Mucosa of gallbladder (tissue), 1 donor: Measurements from ENCODE around the gene ZNF837. TPM values are rescaled to one million over a fixed set of nuclear protein-coding genes. Genes with fewer than 3 reads are reported as not detected.
"Not testable (repeated sequence)": the region's sequence is repeated elsewhere in the genome, so short reads cannot be mapped to it uniquely, and the experiment has no call there.

Experiments
- DNase-seq: peaks from one replicate; pipeline ENCODE4 v3.0.0-alpha.2; 2020; ENCODE audit warnings: low spot score
- total RNA-seq: library from RNA; stranded (reverse); gene quantifications from one replicate; pipeline ENCODE4 v1.2.1, GENCODE V29; 2021
- donor health status: DM: no; HTN: no; CAD: no.

The ZNF837 gene
- total RNA-seq, 1 donor from 2014 or later: 2.9 TPM

DNA sequence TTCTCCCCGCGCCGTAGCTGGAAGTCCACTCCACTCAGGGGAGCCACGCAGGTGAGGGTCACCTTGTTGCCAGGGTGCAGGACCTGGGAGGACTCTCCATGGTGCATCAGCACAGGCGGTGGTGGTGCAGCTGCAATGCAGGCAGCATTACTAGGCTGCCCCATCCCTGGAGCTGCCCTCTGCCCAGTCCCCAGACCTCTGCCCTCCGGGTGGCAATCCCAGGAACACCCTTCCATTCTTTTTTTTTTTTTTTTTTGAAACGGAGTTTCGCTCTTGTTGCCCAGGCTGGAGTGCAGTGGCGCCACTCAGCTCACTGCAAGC is 29.3 kb downstream of the ZNF837 start:
- DNase-seq: no peak

DNA sequence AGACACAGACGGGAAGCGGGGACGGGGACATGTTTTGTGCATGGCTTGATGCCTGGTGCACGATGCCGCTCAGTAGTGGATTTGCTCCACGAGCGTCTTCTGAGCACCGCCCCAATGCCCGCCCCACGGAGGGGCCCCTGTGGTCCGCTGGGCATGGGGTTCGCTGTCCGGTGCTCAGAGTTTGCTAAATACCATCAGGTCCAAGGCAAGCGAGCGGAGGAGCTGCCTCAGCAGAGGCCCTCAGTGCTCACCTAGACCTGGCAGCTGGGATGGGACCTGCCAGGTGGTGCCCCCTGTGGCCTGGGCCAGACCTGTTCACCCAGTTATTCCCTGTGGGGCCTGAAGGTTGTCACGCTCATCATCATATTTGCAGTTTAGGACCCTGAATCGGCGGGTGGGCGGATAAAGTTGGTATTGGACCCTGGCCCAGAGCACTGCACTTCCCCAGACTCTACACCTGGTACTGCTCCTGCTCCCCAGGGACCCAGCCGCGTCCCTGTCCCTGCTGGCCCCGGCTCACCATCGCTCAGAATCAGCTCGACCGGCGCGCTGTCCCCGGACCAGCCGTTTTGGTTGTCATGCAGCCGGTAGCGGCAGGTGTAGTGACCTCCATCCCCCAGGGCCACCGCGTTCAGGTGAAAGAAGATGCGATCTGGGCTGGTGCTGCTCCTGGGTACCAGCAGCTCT is 29.8 kb downstream of the ZNF837 start:
- DNase-seq: no peak

DNA sequence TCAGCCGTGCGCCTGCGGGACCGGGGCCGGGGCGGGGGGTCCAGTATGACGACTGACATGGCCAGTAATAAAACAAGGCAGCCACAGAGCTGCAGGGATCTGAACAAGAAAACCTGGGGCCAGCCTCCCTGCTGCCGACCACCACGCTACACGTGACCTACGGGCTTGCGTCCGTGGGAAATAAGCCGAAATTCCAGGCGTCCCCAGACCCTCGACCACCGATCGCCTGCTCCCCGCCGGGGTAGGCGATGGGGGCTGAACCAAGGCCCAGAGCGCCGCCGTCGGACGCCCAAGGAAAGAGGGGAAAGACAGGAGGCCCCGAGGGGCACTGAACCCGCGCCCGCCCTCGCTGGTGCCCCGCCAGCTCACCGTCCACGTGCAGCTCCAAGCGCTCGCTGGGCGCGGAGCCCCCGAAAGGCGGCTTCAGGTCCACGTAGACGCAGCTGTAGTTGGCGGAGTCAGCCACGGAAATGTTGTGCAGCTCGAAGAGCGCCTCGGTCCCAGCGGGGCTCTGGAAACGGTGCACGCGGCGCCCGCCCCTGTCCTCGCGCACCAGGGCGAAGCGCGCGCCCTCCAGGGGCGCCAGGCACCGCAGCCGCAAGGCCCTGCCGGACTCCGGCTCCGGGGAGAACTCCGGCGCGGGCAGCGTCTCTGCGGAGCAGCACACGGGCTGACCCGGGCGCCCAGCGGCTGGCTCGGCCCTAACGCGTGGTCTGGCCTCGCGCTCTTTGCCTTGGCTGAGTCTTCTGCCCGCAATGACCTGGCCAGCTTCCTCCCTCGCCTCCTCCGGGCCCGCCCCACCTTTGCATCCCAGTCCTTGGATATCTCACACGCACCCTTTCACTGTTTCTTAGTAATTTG is 30.6 kb downstream of the ZNF837 start:
- DNase-seq: no peak

DNA sequence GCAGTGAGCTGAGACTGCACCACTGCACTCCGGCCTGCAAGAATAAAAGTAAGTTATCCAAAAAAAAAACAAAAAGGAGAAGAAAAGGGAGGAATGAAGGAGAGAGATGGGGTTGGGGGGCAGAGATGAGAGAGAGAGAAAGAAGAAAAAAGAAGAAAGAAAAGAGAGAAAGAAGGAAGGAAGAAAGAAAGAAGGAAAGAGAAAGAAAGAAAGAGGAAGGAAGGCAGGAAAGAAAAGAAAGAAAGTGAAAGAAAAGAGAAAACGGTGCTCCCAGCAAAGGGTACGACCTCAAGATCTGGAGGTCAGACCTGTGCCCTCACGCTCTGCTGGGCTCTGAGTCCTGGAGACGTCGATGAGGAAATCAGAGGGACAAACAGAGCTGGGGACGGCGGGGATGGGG is 31.2 kb downstream of the ZNF837 start:
- no peak for DNase-seq

DNA sequence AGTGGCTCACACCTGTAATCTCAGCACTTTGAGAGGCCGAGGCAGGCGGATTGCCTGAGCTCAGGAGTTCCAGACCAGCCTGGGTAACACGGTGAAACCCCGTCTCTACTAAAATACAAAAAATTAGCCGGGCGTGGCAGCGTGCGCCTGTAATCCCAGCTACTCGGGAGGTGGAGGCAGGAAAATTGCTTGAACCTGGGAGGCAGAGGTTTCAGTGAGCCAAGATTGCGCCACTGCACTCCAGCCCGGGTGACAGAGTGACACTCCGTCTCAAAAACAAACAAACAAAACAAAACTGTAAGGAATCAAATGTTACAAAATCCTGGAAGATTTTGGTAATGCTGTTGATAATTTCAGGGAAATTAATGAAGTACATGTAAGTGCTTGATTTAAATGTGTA is 32.8 kb downstream of the ZNF837 start:
- DNase-seq: not testable (repeated sequence)

DNA sequence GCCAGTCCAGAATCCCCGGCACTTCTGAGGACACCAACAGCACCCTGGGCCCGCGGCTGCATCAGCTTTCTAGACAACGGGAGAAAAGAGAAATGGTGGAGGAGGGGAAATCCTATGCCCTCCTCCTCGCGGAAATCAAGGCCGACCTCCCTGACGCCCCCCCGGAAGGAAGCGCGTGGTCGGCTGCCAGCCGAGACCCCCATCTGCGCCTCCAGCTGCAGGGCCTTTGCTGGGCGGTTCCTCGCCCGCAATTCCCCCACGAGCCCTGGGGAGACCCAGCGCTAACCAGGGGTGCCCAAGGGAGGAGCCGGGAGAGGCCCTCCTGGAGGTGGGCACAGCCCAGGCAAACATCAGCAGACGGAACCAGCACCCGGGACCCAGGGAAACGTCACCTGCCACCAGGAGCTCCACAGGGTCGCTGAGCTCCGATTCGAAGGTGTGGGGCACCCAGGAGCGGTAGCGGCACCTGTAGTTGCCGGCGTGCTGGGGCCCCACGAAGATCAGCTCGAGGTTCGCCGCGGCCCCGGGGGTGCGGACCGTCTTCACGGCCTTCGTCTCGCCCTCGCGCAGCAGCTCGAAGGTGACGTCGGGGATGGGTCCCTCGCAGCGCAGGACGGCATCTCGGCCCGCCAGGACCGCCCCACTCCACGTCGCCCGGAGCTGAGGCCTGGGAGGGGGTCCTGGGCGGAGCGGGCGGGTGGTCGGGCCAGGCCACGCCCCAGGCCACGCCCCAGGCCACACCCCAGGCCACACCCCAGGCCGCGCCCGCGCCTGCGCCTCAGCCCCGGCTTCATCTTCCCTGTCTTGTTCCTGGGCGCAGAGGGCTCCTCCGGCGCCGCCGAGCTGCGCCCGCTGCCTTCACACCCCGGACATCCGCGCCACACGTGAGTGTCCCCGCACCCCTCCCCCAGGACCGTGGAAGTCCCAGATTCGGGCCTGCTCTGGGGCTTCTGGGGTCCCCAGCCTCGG is 33.6 kb downstream of the ZNF837 start:
- DNase-seq: peak; percentile 35

DNA sequence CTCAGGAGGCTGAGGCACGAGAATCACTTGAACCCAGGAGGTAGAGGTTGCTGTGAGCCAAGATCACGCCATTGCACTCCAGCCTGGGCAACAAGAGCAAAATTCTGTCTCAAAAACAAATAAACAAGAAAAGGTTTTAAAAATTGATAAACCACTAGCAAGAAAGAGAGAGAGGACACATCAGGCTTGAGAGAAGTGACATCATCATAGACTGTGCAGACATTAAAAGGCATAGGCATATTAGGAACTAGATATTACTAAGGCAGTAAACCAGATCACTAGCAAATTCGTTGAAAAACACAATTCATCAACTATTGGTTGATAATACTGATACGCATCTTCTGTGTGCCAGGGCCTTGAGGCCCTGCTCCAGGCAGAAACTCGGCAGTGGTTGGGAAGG is 35.3 kb downstream of the ZNF837 start:
- DNase-seq: no peak

DNA sequence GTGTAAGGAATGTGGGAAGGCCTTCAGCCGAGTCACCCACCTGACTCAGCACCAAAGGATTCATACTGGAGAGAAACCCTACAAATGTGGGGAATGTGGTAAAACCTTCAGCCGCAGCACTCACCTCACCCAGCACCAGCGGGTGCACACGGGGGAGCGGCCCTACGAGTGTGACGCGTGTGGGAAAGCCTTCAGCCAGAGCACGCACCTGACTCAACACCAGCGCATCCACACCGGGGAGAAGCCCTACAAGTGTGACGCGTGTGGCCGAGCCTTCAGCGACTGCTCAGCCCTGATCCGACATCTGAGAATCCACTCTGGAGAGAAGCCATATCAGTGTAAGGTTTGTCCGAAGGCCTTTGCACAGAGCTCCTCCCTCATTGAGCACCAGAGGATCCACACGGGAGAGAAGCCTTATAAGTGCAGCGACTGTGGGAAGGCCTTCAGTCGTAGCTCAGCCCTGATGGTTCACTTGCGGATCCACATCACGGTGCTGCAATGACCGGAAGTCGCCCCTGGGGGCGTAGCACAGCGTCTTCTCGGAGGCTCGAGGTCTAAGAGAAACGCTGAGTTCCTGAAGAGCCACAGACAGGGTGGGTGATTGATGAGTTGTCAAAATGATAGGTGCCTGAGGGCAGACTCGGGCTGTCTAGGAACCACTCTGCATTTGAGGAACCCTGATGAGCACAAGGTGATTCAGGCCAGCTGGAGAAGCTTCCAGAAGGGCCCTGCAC is 41.8 kb downstream of the ZNF837 start:
- no peak for DNase-seq

DNA sequence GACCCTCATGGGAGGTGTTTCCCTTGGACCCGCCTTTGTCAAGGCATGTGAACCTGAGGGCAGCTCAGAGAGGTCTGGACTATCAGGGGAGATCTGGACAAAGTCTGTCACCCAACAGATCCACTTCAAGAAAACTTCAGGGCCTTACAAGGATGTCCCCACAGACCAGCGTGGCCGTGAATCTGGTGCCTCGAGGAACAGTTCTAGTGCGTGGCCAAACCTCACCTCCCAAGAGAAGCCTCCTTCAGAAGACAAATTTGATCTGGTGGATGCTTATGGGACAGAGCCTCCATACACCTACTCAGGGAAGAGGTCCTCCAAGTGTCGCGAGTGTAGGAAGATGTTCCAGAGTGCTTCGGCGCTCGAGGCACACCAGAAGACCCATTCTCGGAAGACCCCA is 42.5 kb downstream of the ZNF837 start:
- no peak for DNase-seq

DNA sequence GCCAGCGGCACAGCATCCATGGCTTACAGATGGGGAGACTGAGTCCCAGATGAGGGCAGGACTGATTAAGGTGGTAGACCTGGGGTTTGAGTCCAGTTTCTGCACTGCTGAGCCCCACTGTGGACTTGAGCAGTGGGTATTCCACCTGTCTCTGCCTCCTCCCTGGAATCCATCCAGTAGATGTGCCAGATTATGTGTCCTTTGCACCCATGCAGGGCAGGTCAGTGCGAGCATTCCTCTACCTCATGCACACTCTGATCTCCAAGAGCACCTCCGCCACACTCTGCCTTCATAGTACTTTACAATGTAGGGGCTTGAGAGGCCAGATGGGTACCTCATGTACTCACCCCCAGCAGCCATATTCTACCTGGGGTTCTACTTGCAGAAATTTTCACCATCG is 44.0 kb downstream of the ZNF837 start:
- DNase-seq: no peak

DNA sequence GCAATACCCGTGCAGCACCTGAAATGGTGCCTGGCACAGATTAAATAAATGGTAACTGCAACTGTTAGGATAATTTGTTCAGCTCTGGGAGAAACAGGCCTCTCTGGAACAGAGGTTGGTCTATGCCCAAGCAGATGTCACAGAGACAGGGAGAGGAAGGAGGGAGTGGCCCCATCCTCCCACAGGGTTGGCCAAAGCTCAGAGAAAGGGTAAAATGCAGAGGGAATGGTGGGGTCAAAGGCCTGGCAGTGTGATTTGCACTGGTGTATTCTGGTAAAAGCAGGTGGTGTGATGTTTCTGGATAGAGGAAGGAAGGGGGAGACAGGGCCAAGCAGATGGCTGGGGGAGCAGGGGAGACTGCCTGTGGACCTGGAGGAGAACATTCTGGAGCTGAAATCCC is 44.6 kb downstream of the ZNF837 start:
- no peak for DNase-seq

DNA sequence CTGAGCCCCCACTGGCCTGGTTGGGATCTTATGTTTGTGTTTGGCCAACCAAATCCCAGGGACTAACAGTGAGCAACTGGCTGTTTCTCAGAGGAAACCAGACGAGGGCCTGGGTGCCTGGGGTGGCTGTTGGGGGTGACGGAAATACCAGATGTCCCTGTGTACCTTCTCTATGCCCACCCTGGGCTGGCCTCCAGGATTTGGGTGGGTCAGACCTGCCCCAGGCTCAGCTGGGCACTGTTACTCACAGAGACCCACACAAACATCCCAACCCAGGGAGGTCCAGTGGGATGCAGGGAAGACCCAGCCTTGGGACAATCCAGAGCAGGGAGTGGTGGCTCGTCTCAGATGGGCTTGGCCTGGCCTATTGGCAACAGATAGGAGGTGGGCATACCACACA is 45.2 kb downstream of the ZNF837 start:
- DNase-seq: no peak

DNA sequence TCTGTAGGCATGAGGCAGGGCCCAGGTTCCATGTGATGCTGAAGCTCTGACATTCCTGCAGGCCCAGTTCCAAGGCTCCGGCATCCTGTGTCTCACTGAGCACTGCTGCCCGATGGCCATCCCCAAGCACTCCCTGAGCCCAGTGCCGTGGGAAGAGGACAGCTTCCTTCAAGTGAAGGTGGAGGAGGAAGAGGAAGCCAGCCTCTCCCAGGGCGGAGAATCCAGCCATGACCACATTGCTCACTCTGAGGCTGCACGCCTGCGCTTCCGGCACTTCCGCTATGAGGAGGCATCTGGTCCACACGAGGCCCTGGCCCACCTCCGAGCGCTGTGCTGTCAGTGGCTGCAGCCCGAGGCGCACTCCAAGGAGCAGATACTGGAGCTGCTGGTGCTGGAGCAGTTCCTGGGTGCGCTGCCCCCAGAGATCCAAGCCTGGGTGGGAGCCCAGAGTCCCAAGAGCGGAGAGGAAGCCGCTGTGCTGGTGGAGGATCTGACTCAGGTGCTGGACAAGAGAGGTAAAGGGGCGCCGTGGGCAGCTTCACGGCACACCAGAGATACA is 46.1 kb downstream of the ZNF837 start:
- no peak for DNase-seq

DNA sequence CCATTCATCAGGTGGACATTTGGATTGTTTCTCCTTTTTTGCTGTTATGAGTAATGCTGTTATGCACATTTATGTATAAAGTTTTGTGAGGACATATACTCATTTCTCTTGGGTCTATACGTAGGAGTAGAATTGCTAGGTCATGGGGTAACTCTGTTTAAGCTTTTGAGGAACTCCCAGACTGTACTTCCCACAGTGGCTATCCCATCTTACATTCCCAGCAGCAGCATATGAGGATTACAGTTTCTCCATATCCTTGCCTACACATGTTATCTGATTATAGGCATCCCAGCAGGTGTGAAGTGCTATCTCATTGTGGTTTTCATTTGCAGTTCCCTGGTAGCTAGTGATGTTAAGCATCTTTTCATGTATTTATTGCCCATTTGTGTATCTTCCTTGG is 48.1 kb downstream of the ZNF837 start:
- DNase-seq: no peak

DNA sequence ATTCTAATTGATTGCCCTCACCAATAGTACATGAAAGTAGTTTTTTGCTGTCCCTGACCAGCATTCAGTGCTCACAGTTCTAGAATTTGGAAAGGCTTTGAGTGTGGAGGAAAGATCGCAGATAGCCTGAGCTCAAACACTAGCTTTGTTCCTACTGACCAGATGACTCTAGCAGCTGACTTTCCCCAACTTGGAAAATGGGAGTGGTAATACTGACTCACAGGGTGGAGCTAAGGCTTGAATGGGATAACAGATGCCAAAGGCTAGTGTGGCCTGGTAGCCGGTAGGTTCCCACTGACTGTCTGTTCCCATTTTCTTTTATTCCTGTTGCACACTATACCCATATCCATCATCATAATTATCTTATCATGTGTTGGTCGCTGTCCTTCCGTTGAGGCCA is 50.4 kb downstream of the ZNF837 start:
- DNase-seq: no peak

DNA sequence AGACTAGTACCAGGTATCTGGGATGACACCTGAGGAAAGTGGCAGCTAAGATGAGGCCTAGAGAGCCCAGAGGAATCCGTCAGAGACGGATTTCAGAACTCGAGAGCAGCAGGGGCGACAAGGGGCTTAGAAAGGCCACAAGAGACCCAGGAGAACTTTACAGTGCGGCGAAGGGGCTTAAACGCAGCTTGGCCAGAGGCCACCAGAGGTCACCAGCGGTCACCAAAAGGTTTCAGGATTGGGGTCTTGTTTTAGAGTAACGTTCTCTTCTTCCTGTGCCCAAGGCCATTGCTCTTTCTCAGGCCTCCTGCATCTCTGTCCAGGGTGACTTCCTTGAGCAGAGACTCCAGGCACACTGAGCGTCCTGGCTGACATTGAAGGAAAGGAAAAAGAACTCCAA is 51.8 kb downstream of the ZNF837 start:
- no peak for DNase-seq

DNA sequence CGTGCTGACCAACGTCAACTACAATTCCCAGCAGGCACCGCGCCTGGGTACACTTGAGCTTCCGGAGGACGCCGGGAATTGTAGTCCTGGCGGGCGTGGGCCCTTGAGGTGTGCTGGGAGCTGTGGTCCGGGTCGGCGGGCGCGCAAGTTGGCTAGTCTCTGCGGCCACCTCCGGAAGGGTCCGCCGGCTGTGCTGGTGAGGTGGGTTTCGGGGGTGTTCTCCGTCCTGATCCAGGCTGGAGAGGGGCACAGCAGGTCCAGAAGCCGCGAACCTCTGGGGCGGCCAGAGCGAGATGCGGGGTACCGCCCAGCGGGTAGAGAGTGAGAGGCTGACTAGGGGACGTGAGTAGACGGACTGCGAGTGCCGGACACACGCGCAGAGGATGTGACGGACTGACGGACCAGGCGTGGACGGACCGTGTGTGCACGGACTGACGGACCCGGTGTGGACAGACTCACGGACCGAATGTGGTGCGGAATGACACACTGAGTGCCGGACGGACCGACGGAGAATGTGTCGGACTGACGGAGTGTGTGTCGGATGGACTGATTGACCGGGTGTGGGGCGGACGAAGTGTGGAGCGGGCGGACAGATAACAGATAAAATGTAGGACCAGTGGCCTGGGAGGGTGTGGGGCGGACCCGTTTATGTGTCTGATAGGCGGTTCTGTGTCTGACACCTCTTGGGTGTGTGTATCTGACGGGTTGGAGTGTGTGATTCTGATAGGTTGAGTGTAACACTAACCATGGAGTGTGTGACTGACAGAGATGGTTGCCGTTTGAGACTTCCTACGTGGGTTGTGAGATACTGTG is 53.7 kb downstream of the ZNF837 start, which contains the start of gene ZSCAN22:
TSS of gene ZSCAN22 (plus strand) at position 81 of the 813 bp plus-strand sequence. CDS start 7,809 bp downstream, outside the sequence.
- peak; percentile 97 for DNase-seq

DNA sequence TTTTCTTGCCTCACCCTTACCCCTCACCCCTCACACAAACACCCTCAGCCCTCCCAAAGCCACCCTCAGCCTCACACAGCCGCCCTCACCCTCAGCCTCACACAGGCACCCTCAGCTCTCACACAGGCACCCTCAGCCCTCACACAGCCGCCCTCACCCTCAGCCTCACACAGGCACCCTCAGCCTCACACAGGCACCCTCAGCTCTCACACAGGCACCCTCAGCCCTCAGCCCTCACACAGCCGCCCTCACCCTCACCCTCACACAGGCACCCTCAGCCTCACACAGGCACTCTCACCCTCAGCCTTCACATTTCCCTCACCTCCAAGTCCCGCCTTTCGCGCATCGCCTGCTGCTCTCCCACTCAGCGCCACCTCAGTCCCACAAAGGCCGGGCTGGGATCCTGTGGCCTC is 54.3 kb downstream of the ZNF837 start:
- DNase-seq: no peak

DNA sequence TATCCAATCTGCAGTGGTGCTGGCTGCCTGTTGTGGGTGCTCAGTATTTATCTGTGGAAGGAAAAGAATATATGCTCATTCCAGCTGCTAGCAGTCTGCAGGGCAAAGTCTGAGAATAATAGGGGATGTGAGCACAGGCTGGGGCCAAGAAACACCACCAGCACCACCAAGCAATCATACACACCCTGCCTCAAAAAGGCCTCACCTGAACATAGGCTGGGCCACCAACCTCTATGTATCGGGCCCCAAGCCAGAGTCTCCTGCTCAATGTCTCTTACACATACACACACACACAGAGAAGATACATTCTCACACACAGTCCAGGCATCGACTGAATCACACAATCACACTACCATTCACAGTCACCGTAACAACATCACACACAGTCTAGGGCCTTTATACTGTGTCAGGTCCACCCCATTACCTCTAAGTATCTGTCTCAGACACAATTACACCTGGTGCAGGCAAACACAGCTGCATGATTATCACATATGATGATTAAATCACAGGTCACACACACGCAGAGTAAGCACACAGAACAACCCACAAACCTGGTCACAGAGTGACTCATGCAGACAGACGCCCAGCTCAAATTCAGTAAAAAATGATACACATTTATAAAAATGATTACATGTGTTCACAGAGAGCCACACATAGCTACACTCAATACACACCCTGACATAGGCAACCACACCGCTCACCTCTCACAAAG is 55.4 kb downstream of the ZNF837 start:
- DNase-seq: no peak

DNA sequence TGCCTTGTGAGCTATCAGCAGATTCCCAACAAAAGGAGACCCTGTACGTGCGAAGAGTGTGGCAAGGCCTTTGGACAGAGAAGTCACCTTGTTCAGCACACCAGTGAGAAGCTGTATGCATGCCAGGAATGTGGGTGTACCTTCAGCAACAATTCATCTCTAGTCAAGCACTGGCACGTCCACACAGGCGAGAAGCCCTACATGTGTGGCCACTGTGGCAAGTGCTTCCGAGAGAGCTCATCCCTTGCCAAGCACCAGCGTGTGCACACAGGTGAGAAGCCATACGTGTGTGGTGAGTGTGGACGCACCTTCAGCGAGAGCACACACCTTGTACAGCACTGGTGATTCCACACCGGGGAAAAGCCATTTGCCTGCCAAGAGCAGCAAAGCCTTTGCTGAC is 61.6 kb downstream of the ZNF837 start:
- no peak for DNase-seq
